Common myeloid progenitor, CD34-positive (primary cell): Measurements from ENCODE around the gene CSNK1G1.

Source experiments
- CTCF ChIA-PET: fragments of 350-600 bp; sonication (Branson Sonifier 250); formaldehyde crosslinking; loops from one replicate; lab custom pipeline; 2021; ENCODE audit warnings: antibody characterized with exemption; lab: Charles Lee
- POLR2A ChIA-PET: fragments of 350-600 bp; sonication (Branson Sonifier 250); formaldehyde crosslinking; loops from one replicate; lab custom pipeline; 2021; ENCODE audit warnings: antibody characterized with exemption; lab: Charles Lee
- DNase-seq, 3 donors: peaks; one replicate each; pipeline versions ENCODE4 v3.0.0 to v3.0.0-alpha.2; 2013
- H3K27ac ChIP-seq, 2 experiments: 1 replicate in 1 of 2; 2 replicates in 1 of 2; pipeline ENCODE4 v1.7.0; 2013; ENCODE audit warnings: inconsistent platforms in 2 of 2, low read length in 2 of 2, mild to moderate bottlenecking in 2 of 2, low read depth in 1 of 2, moderate library complexity in 1 of 2; ENCODE audit not compliant: severe bottlenecking in 2 of 2, insufficient read depth in 1 of 2, poor library complexity in 1 of 2
- H3K27me3 ChIP-seq, 5 experiments: replicated peaks in 2 of 5; 1 replicate in 3 of 5; 2 replicates in 2 of 5; pipeline versions ENCODE4 v1.6.1 to v1.7.0; 2013; ENCODE audit warnings: low read length in 4 of 5, mild to moderate bottlenecking in 2 of 5, moderate library complexity in 2 of 5, inconsistent platforms in 1 of 5; ENCODE audit not compliant: insufficient read depth in 5 of 5, control insufficient read depth in 4 of 5
- H3K36me3 ChIP-seq, 4 experiments: 1 replicate in 2 of 4; 2 replicates in 2 of 4; pipeline versions ENCODE4 v1.6.1 to v1.7.0; 2013; ENCODE audit warnings: low read length in 3 of 4, control low read depth in 1 of 4, mild to moderate bottlenecking in 1 of 4; ENCODE audit not compliant: control insufficient read depth in 4 of 4, insufficient read depth in 4 of 4
- H3K4me1 ChIP-seq, 4 experiments: 1 replicate in 3 of 4; 2 replicates in 1 of 4; pipeline versions ENCODE4 v1.6.1 to v1.7.1; 2013; ENCODE audit warnings: low read length in 3 of 4, mild to moderate bottlenecking in 3 of 4, control low read depth in 1 of 4, inconsistent platforms in 1 of 4, moderate library complexity in 1 of 4; ENCODE audit not compliant: control insufficient read depth in 4 of 4, insufficient read depth in 4 of 4; ENCODE audit errors: control extremely low read depth in 1 of 4
- H3K4me3 ChIP-seq, 7 experiments: 1 replicate in 4 of 7; 2 replicates in 3 of 7; pipeline versions ENCODE4 v1.5.1 to v1.7.0; 2013; ENCODE audit warnings: mild to moderate bottlenecking in 7 of 7, low read length in 6 of 7, moderate library complexity in 6 of 7, inconsistent platforms in 2 of 7, low read depth in 2 of 7, control low read depth in 1 of 7; ENCODE audit not compliant: insufficient read depth in 4 of 7, control insufficient read depth in 1 of 7; ENCODE audit errors: extremely low read depth in 1 of 7
- H3K9me3 ChIP-seq, 5 experiments: 1 replicate in 4 of 5; 2 replicates in 1 of 5; pipeline versions ENCODE4 v1.6.1 to v1.7.1; 2013; ENCODE audit warnings: low read length in 4 of 5, mild to moderate bottlenecking in 2 of 5, inconsistent platforms in 1 of 5, low read depth in 1 of 5, moderate library complexity in 1 of 5; ENCODE audit not compliant: control insufficient read depth in 4 of 5, insufficient read depth in 2 of 5; ENCODE audit errors: control extremely low read depth in 1 of 5
- WGBS: methylation state at CpG from one replicate; pipeline ENCODE4 v1.1.5; 2013; ENCODE audit not compliant: insufficient coverage; 5-methylcytosine and 5-hydroxymethylcytosine counted together

CSNK1G1 gene

DNA sequence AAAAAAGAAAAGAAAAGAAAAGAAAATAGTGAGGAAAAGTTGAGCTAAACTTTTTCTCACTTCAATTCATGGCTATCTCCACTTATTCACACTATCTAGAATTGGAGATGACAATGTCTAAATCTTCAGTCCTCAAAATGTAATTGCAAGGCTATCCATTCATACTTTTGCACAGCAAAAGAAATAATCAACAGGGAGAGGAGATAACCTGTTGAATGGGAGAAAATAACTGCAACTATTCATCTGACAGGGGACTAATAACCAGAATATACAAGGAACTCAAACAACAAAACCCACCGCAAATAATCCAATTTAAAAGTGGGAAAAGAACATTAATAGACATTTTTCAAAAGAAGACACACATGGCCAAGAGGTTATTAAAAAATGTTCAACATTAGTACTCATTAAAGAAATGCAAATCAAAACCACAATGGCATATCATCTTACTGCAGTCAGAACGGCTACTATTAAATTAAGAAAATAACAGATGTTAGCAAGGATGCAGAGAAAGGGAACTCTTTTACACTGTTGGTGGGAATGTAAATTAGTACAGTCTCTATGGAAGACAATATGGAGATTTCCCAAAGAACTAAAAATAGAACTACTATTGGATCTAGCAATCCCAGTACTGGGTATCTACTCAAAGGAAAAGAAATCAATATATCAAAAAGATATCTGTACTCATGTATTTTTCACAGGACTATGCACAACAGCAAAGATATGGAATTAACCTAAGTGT, 119.6 kb downstream of the CSNK1G1 start:
- Histone ChIP-seq H3K9me3 (peaks cover 0 to 2% (median 0%) of the 10 kb centered on the region in 5 experiments), H3K27me3 (no peaks in the 10 kb centered on the region), H3K36me3 (no peaks in the 10 kb centered on the region), H3K27ac (no peak overlapping the region), H3K4me1 (no peaks in the 10 kb centered on the region), H3K4me3 (no peak overlapping the region)
- POLR2A ChIA-PET, result no interaction called here
- CTCF ChIA-PET, result interaction anchor here (0.5 kb wide), 1 partner anchor 131 kb away, joined by 3 read pairs; no protein-coding TSS in a partner anchor
- DNase-seq, result no peak
- WGBS, result no CpG with 5 or more reads among the region's 2 CpGs

DNA sequence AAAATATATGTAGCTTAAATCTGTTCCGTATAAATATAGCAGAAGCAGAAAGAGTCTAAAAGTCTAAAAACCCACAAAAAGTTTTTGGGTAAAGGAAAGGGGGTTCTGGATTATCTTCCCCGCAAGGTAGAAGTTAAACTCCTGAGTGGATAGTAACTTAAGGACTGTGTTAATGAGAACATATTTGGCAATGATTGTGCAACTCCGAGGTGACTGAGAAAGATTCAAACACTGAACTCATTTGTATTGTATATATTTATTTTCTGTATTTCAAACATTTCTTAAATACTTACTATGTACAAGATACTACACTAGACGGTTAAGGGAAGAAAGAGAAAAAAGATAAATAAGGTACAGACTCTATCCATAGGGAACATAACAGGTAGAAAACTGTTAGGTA, 120.4 kb downstream of the CSNK1G1 start:
- ChIA-PET POLR2A (no interaction called here), CTCF (interaction anchor here (0.5 kb wide), 1 partner anchor 132 kb away, joined by 3 read pairs; no protein-coding TSS in a partner anchor)

DNA sequence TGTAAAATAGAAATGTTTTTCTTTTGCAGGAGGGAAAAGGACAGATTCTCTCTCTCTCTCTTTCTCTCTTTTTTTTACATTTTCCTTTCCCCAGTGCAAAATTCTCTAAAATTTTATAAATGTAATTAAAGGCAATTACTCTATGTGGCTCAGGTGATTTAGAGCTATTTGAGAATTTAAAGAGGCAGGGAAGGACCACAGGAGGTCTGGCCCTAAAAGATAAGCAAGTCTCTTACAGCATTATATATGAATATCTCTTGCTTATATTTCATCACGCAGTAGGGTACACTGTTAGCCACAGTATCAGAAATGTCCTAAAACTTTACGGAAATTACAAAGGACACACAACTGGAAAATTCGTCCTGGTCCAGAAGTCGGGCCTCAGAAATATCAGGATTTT, 122.7 kb downstream of the CSNK1G1 start:
- POLR2A ChIA-PET, result no interaction called here
- CTCF ChIA-PET, result interaction anchor here (0.8 to 1.5 kb wide), 5 partner anchors 9 to 23 kb away, joined by 3 to 5 read pairs (median 4); no protein-coding TSS in a partner anchor
- Histone ChIP-seq H3K4me3 (no peak overlapping the region), H3K4me1 (no peaks in the 10 kb centered on the region), H3K36me3 (peaks cover 0 to 5% (median 2%) of the 10 kb centered on the region in 4 experiments), H3K9me3 (no peaks in the 10 kb centered on the region), H3K27ac (no peak overlapping the region), H3K27me3 (no peaks in the 10 kb centered on the region)
- 96% methylated on average over 3 of the region's 4 CpGs for WGBS
- peak in 1 of 3 donors; percentile 43 for DNase-seq

More for the DNA sequence above, 120.4 kb downstream of the CSNK1G1 start:
- H3K9me3 ChIP-seq, result peaks cover 0 to 2% (median 0%) of the 10 kb centered on the region in 5 experiments
- no peaks in the 10 kb centered on the region for H3K27me3 ChIP-seq
- H3K27ac ChIP-seq, result no peak overlapping the region
- no peaks in the 10 kb centered on the region for H3K36me3 ChIP-seq
- H3K4me3 ChIP-seq, result no peak overlapping the region
- 100% methylated on average over 1 of the region's 4 CpGs for WGBS
- no peak for DNase-seq
- no peaks in the 10 kb centered on the region for H3K4me1 ChIP-seq

DNA sequence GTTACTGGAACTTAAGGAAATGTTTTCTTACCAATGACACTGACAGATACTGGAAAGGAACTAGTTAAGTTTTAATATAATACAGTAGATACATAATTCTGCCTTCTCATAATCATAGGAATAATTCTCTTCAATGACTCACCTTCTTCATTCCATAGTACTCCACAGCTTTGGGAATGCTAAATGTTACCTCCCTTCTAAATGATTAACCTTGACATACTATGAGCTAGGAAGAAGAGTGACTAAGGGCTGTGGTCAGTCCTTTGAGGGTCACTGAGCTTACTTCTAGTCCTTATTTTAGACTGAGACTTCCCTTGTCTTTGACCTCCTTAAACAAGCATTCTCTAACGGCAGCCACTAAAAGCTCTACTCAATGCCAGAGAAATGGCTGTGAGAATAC, 123.6 kb downstream of the CSNK1G1 start:
- peaks cover 0 to 5% (median 2%) of the 10 kb centered on the region in 4 experiments for H3K36me3 ChIP-seq
- no peaks in the 10 kb centered on the region for H3K9me3 ChIP-seq
- ChIA-PET POLR2A (interaction anchor here (0.6 kb wide), 2 partner anchors 10 to 131 kb away, joined by 3 read pairs; no protein-coding TSS in a partner anchor), CTCF (interaction anchor here (1.3 to 1.5 kb wide), 2 partner anchors 12 to 16 kb away, joined by 4 to 5 read pairs; no protein-coding TSS in a partner anchor)
- DNase-seq, result no peak
- H3K4me1 ChIP-seq, result no peaks in the 10 kb centered on the region
- no peak overlapping the region for H3K27ac ChIP-seq
- H3K4me3 ChIP-seq, result no peak overlapping the region
- no peaks in the 10 kb centered on the region for H3K27me3 ChIP-seq
- WGBS, result 100% methylated on average over 1 of the region's 1 CpG

DNA sequence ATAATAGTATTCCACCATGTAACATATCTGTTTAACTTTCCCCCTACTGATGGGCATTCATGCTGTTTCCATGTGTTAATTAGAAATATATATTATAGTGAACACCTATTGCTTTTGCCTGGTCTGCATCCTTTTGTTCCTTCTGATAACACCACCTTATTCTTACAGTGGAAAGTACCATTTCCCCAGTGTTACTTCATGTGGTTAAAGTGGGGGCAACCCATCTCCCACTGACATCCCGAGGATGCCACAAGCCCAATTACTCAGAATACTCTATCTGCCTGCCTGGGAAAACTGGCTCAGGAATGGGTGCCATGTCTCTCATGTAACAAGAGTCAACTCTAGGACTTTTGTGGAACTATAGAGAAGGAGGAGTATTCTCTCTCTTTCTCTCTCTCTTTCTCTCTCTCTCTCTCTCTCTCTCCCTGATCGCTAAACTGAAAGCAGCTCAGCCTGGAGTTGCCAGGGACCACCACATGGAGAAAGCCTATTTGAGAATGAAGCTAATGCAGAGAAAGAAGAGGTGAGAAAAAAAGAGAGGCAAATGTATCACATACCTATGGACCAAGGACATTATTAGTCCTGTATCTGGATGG, 126.7 kb downstream of the CSNK1G1 start:
- no peak overlapping the region for H3K4me3 ChIP-seq
- DNase-seq, result peak in 2 of 3 donors; percentile 35 to 40
- peaks cover 0 to 12% (median 5%) of the 10 kb centered on the region in 5 experiments for H3K9me3 ChIP-seq
- peaks cover 0 to 9% (median 4%) of the 10 kb centered on the region in 4 experiments for H3K36me3 ChIP-seq
- WGBS, result no CpG with 5 or more reads among the region's 2 CpGs
- H3K27me3 ChIP-seq, result no peaks in the 10 kb centered on the region
- H3K27ac ChIP-seq, result no peak overlapping the region
- POLR2A ChIA-PET, result no interaction called here
- CTCF ChIA-PET, result no interaction called here
- H3K4me1 ChIP-seq, result no peaks in the 10 kb centered on the region

DNA sequence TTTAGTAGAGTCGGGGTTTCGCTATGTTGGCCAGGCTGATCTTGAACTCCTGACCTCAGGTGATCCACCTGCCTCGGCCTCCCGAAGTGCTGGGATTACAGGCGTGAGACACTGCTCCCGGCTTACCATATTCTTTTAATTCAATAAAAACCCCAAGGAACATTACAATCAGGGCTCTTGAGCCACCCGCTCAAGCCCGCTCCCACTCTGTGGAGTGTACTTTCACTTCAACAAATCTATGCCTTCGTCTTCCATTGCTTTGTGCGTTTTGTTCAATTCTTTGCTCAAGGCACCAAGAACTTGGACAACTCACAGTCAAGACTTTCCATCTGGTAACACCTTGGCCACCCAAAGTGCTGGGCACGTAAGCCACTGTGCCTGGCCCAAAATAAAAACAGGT, 130.2 kb downstream of the CSNK1G1 start:
- Histone ChIP-seq H3K4me1 (no peaks in the 10 kb centered on the region), H3K27ac (no peak overlapping the region), H3K36me3 (peaks cover 0 to 9% (median 4%) of the 10 kb centered on the region in 4 experiments), H3K4me3 (no peak overlapping the region), H3K9me3 (peaks cover 0 to 12% (median 5%) of the 10 kb centered on the region in 5 experiments), H3K27me3 (no peaks in the 10 kb centered on the region)
- ChIA-PET POLR2A (no interaction called here), CTCF (no interaction called here)
- 100% methylated on average over 9 of the region's 11 CpGs for WGBS
- DNase-seq, result no peak

DNA sequence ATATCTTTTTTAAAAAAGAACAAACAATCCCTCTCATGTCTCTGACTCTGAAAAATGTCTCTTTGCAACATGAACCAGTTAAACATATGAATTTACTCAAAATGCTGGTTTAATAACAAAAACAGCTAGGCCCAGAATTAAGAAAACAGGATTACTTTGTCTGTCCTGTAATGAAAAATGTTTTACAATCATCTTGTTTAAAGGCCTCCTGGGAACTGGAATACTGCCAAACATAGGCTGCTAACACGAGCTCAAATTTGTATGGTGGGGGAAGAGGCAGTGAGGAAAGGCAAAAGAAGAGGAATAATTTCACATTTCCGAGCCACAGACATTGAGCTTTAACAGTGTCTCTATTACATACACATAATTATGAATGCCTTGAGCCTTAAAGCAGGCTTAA, 131.5 kb downstream of the CSNK1G1 start:
- Histone ChIP-seq H3K36me3 (peaks cover 0 to 9% (median 2%) of the 10 kb centered on the region in 4 experiments), H3K4me1 (no peaks in the 10 kb centered on the region), H3K9me3 (peaks cover 0 to 12% (median 5%) of the 10 kb centered on the region in 5 experiments), H3K4me3 (no peak overlapping the region), H3K27ac (no peak overlapping the region), H3K27me3 (no peaks in the 10 kb centered on the region)
- DNase-seq, result peak in 1 of 3 donors; percentile 7
- POLR2A ChIA-PET, result no interaction called here
- no CpG with 5 or more reads among the region's 2 CpGs for WGBS
- CTCF ChIA-PET, result interaction anchor here (1.3 kb wide), 1 partner anchor 9 kb away, joined by 3 read pairs; no protein-coding TSS in a partner anchor
